Measurements from ENCODE around the gene TAAR1.

- no peak for TF ChIP-seq ZNF274 (IDR thresholded peaks at IDR 0.05; ENCODE audit: low read depth, low read length)
- TF ChIP-seq YY1 (IDR thresholded peaks at IDR 0.05; ENCODE audit: insufficient read depth, insufficient read length): no peak
- no peak for TF ChIP-seq SUZ12 (IDR thresholded peaks at IDR 0.05; ENCODE audit: extremely low read depth, insufficient read depth, insufficient read length)
Observed at GRCh38 chr6:132690678-132691077, 31.7 kb upstream of the TAAR1 start.
